ENCODE data around the gene ZC3H14.

Gene ZC3H14

GRCh38 chr14:88554457-88555286 is 8.2 kb upstream of the ZC3H14 start, which contains the start of gene PTPN21 (continued):
- TF ChIP-seq BCL6B (tag by site-specific recombination; IDR thresholded peaks at IDR 0.05) (no peak), ZNF561 (tag by site-specific recombination; IDR thresholded peaks at IDR 0.05; ENCODE audit: borderline replicate concordance) (peak; percentile 49; the same call in 1 of the 2 replicates), ZBTB17 (tag by site-specific recombination; IDR thresholded peaks at IDR 0.05) (no peak), ZNF138 (tag by site-specific recombination; IDR thresholded peaks at IDR 0.05; ENCODE audit: borderline replicate concordance) (no peak), ZNF274 (IDR thresholded peaks at IDR 0.05; ENCODE audit: low read length) (no peak), ZNF274 (tag by site-specific recombination; IDR thresholded peaks at IDR 0.05; ENCODE audit: borderline replicate concordance) (no peak), ZSCAN23 (tag by site-specific recombination; IDR thresholded peaks at IDR 0.05) (no peak), ZNF596 (tag by site-specific recombination; IDR thresholded peaks at IDR 0.05) (no peak), ZBTB8A (tag by site-specific recombination; IDR thresholded peaks at IDR 0.05) (no peak), ZNF223 (tag by site-specific recombination; IDR thresholded peaks at IDR 0.05) (no peak), ZNF660 (tag by site-specific recombination; IDR thresholded peaks at IDR 0.05) (0 out of 2 replicates have a peak, but pooled peaks have one; percentile 42), GLI4 (tag by site-specific recombination; IDR thresholded peaks at IDR 0.05) (no peak), IKZF3 (tag by site-specific recombination; IDR thresholded peaks at IDR 0.05) (0 out of 2 replicates have a peak, but pooled peaks have one; percentile 21), ZBTB44 (tag by site-specific recombination; IDR thresholded peaks at IDR 0.05) (no peak), KLF8 (tag by site-specific recombination; IDR thresholded peaks at IDR 0.05) (0 out of 2 replicates have a peak, but pooled peaks have one; percentile 54), ZNF776 (tag by site-specific recombination; IDR thresholded peaks at IDR 0.05; ENCODE audit: borderline replicate concordance) (no peak), ZNF530 (tag by site-specific recombination; IDR thresholded peaks at IDR 0.05; ENCODE audit: low read depth) (no peak), ZNF133 (tag by site-specific recombination; IDR thresholded peaks at IDR 0.05) (no peak)
- TF ChIP-seq, protein P1, sequence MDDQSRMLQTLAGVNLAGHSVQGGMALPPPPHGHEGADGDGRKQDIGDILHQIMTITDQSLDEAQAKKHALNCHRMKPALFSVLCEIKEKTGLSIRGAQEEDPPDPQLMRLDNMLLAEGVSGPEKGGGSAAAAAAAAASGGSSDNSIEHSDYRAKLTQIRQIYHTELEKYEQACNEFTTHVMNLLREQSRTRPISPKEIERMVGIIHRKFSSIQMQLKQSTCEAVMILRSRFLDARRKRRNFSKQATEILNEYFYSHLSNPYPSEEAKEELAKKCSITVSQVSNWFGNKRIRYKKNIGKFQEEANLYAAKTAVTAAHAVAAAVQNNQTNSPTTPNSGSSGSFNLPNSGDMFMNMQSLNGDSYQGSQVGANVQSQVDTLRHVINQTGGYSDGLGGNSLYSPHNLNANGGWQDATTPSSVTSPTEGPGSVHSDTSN (CRISPR knock-in tag; IDR thresholded peaks at IDR 0.05): no peak
- TF ChIP-seq, protein P2, sequence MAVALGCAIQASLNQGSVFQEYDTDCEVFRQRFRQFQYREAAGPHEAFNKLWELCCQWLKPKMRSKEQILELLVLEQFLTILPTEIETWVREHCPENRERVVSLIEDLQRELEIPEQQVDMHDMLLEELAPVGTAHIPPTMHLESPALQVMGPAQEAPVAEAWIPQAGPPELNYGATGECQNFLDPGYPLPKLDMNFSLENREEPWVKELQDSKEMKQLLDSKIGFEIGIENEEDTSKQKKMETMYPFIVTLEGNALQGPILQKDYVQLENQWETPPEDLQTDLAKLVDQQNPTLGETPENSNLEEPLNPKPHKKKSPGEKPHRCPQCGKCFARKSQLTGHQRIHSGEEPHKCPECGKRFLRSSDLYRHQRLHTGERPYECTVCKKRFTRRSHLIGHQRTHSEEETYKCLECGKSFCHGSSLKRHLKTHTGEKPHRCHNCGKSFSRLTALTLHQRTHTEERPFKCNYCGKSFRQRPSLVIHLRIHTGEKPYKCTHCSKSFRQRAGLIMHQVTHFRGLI (tag by site-specific recombination; IDR thresholded peaks at IDR 0.05): peak; percentile 48; the same call in 1 of the 2 replicates
- TF ChIP-seq, protein P3, sequence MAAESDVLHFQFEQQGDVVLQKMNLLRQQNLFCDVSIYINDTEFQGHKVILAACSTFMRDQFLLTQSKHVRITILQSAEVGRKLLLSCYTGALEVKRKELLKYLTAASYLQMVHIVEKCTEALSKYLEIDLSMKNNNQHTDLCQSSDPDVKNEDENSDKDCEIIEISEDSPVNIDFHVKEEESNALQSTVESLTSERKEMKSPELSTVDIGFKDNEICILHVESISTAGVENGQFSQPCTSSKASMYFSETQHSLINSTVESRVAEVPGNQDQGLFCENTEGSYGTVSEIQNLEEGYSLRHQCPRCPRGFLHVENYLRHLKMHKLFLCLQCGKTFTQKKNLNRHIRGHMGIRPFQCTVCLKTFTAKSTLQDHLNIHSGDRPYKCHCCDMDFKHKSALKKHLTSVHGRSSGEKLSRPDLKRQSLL (tag by site-specific recombination; IDR thresholded peaks at IDR 0.05): no peak
- TF ChIP-seq, protein P4, sequence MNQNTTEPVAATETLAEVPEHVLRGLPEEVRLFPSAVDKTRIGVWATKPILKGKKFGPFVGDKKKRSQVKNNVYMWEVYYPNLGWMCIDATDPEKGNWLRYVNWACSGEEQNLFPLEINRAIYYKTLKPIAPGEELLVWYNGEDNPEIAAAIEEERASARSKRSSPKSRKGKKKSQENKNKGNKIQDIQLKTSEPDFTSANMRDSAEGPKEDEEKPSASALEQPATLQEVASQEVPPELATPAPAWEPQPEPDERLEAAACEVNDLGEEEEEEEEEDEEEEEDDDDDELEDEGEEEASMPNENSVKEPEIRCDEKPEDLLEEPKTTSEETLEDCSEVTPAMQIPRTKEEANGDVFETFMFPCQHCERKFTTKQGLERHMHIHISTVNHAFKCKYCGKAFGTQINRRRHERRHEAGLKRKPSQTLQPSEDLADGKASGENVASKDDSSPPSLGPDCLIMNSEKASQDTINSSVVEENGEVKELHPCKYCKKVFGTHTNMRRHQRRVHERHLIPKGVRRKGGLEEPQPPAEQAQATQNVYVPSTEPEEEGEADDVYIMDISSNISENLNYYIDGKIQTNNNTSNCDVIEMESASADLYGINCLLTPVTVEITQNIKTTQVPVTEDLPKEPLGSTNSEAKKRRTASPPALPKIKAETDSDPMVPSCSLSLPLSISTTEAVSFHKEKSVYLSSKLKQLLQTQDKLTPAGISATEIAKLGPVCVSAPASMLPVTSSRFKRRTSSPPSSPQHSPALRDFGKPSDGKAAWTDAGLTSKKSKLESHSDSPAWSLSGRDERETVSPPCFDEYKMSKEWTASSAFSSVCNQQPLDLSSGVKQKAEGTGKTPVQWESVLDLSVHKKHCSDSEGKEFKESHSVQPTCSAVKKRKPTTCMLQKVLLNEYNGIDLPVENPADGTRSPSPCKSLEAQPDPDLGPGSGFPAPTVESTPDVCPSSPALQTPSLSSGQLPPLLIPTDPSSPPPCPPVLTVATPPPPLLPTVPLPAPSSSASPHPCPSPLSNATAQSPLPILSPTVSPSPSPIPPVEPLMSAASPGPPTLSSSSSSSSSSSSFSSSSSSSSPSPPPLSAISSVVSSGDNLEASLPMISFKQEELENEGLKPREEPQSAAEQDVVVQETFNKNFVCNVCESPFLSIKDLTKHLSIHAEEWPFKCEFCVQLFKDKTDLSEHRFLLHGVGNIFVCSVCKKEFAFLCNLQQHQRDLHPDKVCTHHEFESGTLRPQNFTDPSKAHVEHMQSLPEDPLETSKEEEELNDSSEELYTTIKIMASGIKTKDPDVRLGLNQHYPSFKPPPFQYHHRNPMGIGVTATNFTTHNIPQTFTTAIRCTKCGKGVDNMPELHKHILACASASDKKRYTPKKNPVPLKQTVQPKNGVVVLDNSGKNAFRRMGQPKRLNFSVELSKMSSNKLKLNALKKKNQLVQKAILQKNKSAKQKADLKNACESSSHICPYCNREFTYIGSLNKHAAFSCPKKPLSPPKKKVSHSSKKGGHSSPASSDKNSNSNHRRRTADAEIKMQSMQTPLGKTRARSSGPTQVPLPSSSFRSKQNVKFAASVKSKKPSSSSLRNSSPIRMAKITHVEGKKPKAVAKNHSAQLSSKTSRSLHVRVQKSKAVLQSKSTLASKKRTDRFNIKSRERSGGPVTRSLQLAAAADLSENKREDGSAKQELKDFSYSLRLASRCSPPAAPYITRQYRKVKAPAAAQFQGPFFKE (tag by site-specific recombination; IDR thresholded peaks at IDR 0.05; ENCODE audit: borderline replicate concordance): no peak
- TF ChIP-seq, protein P5, sequence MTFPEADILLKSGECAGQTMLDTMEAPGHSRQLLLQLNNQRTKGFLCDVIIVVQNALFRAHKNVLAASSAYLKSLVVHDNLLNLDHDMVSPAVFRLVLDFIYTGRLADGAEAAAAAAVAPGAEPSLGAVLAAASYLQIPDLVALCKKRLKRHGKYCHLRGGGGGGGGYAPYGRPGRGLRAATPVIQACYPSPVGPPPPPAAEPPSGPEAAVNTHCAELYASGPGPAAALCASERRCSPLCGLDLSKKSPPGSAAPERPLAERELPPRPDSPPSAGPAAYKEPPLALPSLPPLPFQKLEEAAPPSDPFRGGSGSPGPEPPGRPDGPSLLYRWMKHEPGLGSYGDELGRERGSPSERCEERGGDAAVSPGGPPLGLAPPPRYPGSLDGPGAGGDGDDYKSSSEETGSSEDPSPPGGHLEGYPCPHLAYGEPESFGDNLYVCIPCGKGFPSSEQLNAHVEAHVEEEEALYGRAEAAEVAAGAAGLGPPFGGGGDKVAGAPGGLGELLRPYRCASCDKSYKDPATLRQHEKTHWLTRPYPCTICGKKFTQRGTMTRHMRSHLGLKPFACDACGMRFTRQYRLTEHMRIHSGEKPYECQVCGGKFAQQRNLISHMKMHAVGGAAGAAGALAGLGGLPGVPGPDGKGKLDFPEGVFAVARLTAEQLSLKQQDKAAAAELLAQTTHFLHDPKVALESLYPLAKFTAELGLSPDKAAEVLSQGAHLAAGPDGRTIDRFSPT (tag by site-specific recombination; IDR thresholded peaks at IDR 0.05): no peak

Data from HEK293 (cell line).